T-cell (primary cell): ENCODE data around the gene AP3D1. TPM values are rescaled to one million over a fixed set of nuclear protein-coding genes. Genes with fewer than 3 reads are reported as not detected.

Experiments used
- ATAC-seq, 4 experiments: fragments of 200-7000 bp in 3 of 4; fragments of 150-1000 bp in 1 of 4; cut with Tn5 transposase; replicated peaks in 1 of 4; 1 replicate in 3 of 4; 2 replicates in 1 of 4; pipeline ENCODE4 v1.10.0; 2021; ENCODE audit warnings: moderate library complexity in 3 of 4, mild to moderate bottlenecking in 2 of 4, moderate number of reproducible peaks in 1 of 4
- CTCF ChIA-PET, 2 donors: fragments of 300-600 bp; sonication (Branson Sonifier 250); formaldehyde crosslinking; loops; one replicate each; lab custom pipeline; 2022; ENCODE audit warnings: antibody characterized with exemption in 2 of 2; lab: Charles Lee
- POLR2A ChIA-PET, 2 donors: fragments of 300-600 bp; sonication (Branson Sonifier 250); formaldehyde crosslinking; loops; one replicate each; lab custom pipeline; 2022; ENCODE audit warnings: antibody characterized with exemption in 2 of 2; lab: Charles Lee
- DNase-seq, 35 experiments: peaks; one replicate each; pipeline versions ENCODE4 v3.0.0 to v3.0.0-alpha.2; 2013 to 2023
- H3K27ac ChIP-seq: one replicate; pipeline ENCODE4 v1.5.1; 2013; ENCODE audit warnings: low read length
- H3K27me3 ChIP-seq, 2 experiments: replicated peaks in 1 of 2; 1 replicate in 1 of 2; 2 replicates in 1 of 2; pipeline versions ENCODE4 v1.6.1 to v1.7.0; 2013; ENCODE audit warnings: low read length in 1 of 2, mixed read lengths in 1 of 2; ENCODE audit not compliant: control insufficient read depth in 2 of 2, insufficient read depth in 2 of 2; ENCODE audit errors: extremely low read depth in 1 of 2
- H3K36me3 ChIP-seq, 2 donors: 1 replicate in 1 of 2; 2 replicates in 1 of 2; pipeline versions ENCODE4 v1.6.1 to v1.7.0; 2013; ENCODE audit warnings: low read length in 1 of 2; ENCODE audit not compliant: control insufficient read depth in 2 of 2, insufficient read depth in 1 of 2; ENCODE audit errors: extremely low read depth in 1 of 2
- H3K4me1 ChIP-seq, 2 experiments: 1 replicate in 1 of 2; 2 replicates in 1 of 2; pipeline versions ENCODE4 v1.6.1 to v1.7.0; 2013; ENCODE audit warnings: low read length in 2 of 2, mixed read lengths in 1 of 2; ENCODE audit not compliant: insufficient read depth in 2 of 2, control insufficient read depth in 1 of 2; ENCODE audit errors: extremely low read depth in 1 of 2
- H3K4me3 ChIP-seq, 2 donors: 1 replicate in 1 of 2; 2 replicates in 1 of 2; pipeline versions ENCODE4 v1.5.1 to v1.7.0; 2013; ENCODE audit warnings: mild to moderate bottlenecking in 2 of 2, low read length in 1 of 2, moderate library complexity in 1 of 2; ENCODE audit not compliant: control insufficient read depth in 1 of 2; ENCODE audit errors: extremely low read depth in 1 of 2
- H3K9me3 ChIP-seq: 2 replicates; pipeline ENCODE4 v1.7.0; 2013
- H3K27ac Mint-ChIP-seq, 2 donors: one replicate each; pipeline ENCODE4 v1.8.0; 2020 to 2021; ENCODE audit warnings: mild to moderate bottlenecking in 2 of 2, mixed read lengths in 2 of 2
- H3K27me3 Mint-ChIP-seq, 2 donors: one replicate each; pipeline ENCODE4 v1.8.0; 2021 to 2022; ENCODE audit warnings: mixed read lengths in 2 of 2
- H3K36me3 Mint-ChIP-seq: one replicate; pipeline ENCODE4 v1.8.0; 2021; ENCODE audit warnings: mixed read lengths
- H3K4me1 Mint-ChIP-seq, 3 donors: one replicate each; pipeline ENCODE4 v1.8.0; 2020 to 2022; ENCODE audit warnings: mixed read lengths in 3 of 3, mild to moderate bottlenecking in 1 of 3
- H3K4me3 Mint-ChIP-seq, 3 donors: one replicate each; pipeline ENCODE4 v1.8.0; 2020 to 2022; ENCODE audit warnings: mild to moderate bottlenecking in 3 of 3, mixed read lengths in 3 of 3, moderate library complexity in 3 of 3
- H3K9me3 Mint-ChIP-seq, 3 donors: one replicate each; pipeline ENCODE4 v1.8.0; 2020 to 2022; ENCODE audit warnings: mixed read lengths in 3 of 3
- WGBS: methylation state at CpG from one replicate; pipeline ENCODE4 v1.1.5; 2013; ENCODE audit warnings: missing lambda C conversion rate; ENCODE audit not compliant: insufficient coverage; 5-methylcytosine and 5-hydroxymethylcytosine counted together
- total RNA-seq, 35 experiments: library from RNA in 6 of 35; stranded (reverse) in 6 of 35; fragments of 120-200 nt in 1 of 35; gene quantifications; one replicate each; pipeline versions ENCODE4 v1.2.1 to v1.2.4 and lab custom pipeline; 2013 to 2026

The AP3D1 gene
- total RNA-seq, 5 donors from 2014 or later (not counting 1 experiment from before 2014, with no cell fraction given), result 78.6 to 91.5 (median 86.7) TPM

- H3K27ac ChIP-seq, result peak overlapping the region; percentile 18
- WGBS, result 43% methylated on average over 22 of the region's 24 CpGs
- Mint-ChIP-seq H3K9me3 (no peaks in the 10 kb centered on the region), H3K36me3 (no peaks in the 10 kb centered on the region), H3K4me3 (peak overlapping the region; percentile 21 to 88 (median 43)), H3K27me3 (no peaks in the 10 kb centered on the region), H3K27ac (peak overlapping the region; percentile 39 to 70), H3K4me1 (peaks cover 29 to 65% (median 62%) of the 10 kb centered on the region in 3 donors)
- ChIA-PET POLR2A (no interaction called here), CTCF (no interaction called here)
- ATAC-seq, result peak in 2 of 4 experiments; percentile 6
- no peaks in the 10 kb centered on the region for H3K9me3 ChIP-seq
- DNase-seq, result peak in 29 of 35 experiments; percentile 15 to 73 (median 44)
- H3K27me3 ChIP-seq, result no peaks in the 10 kb centered on the region
- no peaks in the 10 kb centered on the region for H3K36me3 ChIP-seq
- H3K4me1 ChIP-seq, result peaks cover 2 to 77% of the 10 kb centered on the region in 2 experiments
- H3K4me3 ChIP-seq, result no peak overlapping the region
Observed at GRCh38 chr19:2168619-2169424, 17.5 kb upstream of the AP3D1 start.

- POLR2A ChIA-PET, result interaction anchor here in 1 of 2 donors (0.6 kb wide), 1 partner anchor 722 kb away, joined by 5 read pairs; no protein-coding TSS in a partner anchor
- DNase-seq (peak in 19 of 35 experiments; percentile 9 to 68 (median 33)), ATAC-seq (no peak)
- peak overlapping the region; percentile 39 to 88 (median 60) for H3K4me3 Mint-ChIP-seq
- peaks cover 2 to 75% of the 10 kb centered on the region in 2 experiments for H3K4me1 ChIP-seq
- H3K27me3 Mint-ChIP-seq, result no peaks in the 10 kb centered on the region
- H3K4me1 Mint-ChIP-seq, result peaks cover 28 to 60% (median 57%) of the 10 kb centered on the region in 3 donors
- H3K9me3 Mint-ChIP-seq, result no peaks in the 10 kb centered on the region
- H3K36me3 Mint-ChIP-seq, result no peaks in the 10 kb centered on the region
- 62% methylated on average over 10 of the region's 16 CpGs for WGBS
- no peaks in the 10 kb centered on the region for H3K9me3 ChIP-seq
- no peaks in the 10 kb centered on the region for H3K27me3 ChIP-seq
- no peak overlapping the region for H3K27ac ChIP-seq
- CTCF ChIA-PET, result no interaction called here
- no peak overlapping the region for H3K4me3 ChIP-seq
- H3K27ac Mint-ChIP-seq, result peak overlapping the region; percentile 65 to 70
- H3K36me3 ChIP-seq, result no peaks in the 10 kb centered on the region
Observed at GRCh38 chr19:2167896-2168618, 16.7 kb upstream of the AP3D1 start.

- H3K4me1 ChIP-seq, result peaks cover 2 to 75% of the 10 kb centered on the region in 2 experiments
- no peaks in the 10 kb centered on the region for H3K9me3 Mint-ChIP-seq
- H3K27me3 Mint-ChIP-seq, result no peaks in the 10 kb centered on the region
- H3K27ac ChIP-seq, result no peak overlapping the region
- CTCF ChIA-PET, result no interaction called here
- no peaks in the 10 kb centered on the region for H3K36me3 ChIP-seq
- POLR2A ChIA-PET, result interaction anchor here in 1 of 2 donors (0.6 kb wide), 1 partner anchor 723 kb away, joined by 5 read pairs; no protein-coding TSS in a partner anchor
- no peak for DNase-seq
- H3K36me3 Mint-ChIP-seq, result no peaks in the 10 kb centered on the region
- H3K4me3 Mint-ChIP-seq, result peak overlapping the region in 2 of 3 donors; percentile 60 to 88
- H3K27me3 ChIP-seq, result no peaks in the 10 kb centered on the region
- H3K4me1 Mint-ChIP-seq, result peaks cover 28 to 57% (median 54%) of the 10 kb centered on the region in 3 donors
- H3K27ac Mint-ChIP-seq, result no peak overlapping the region
- ATAC-seq, result no peak
- H3K9me3 ChIP-seq, result no peaks in the 10 kb centered on the region
- 90% methylated on average over 31 of the region's 35 CpGs for WGBS
- no peak overlapping the region for H3K4me3 ChIP-seq
Observed at GRCh38 chr19:2166741-2167738, 15.7 kb upstream of the AP3D1 start.

- ChIA-PET POLR2A (interaction anchor here in 1 of 2 donors (0.5 to 0.6 kb wide), 2 partner anchors 796 to 1826 kb away, joined by 5 read pairs; no protein-coding TSS in a partner anchor), CTCF (no interaction called here)
- peak overlapping the region; percentile 65 to 75 for H3K4me3 ChIP-seq
- H3K4me1 Mint-ChIP-seq, result peaks cover 11 to 35% (median 33%) of the 10 kb centered on the region in 3 donors
- no peaks in the 10 kb centered on the region for H3K36me3 ChIP-seq
- ATAC-seq (peak; percentile 49 to 57 (median 53)), DNase-seq (peak in 3 of 35 experiments; percentile 6 to 25 (median 15))
- no peaks in the 10 kb centered on the region for H3K27me3 ChIP-seq
- peaks cover 2 to 54% of the 10 kb centered on the region in 2 experiments for H3K4me1 ChIP-seq
- no peaks in the 10 kb centered on the region for H3K9me3 ChIP-seq
- H3K36me3 Mint-ChIP-seq, result no peaks in the 10 kb centered on the region
- H3K27ac Mint-ChIP-seq, result peak overlapping the region; percentile 58 to 79
- under 1% methylated on average over 34 of the region's 95 CpGs for WGBS
- H3K27me3 Mint-ChIP-seq, result no peaks in the 10 kb centered on the region
- H3K9me3 Mint-ChIP-seq, result no peaks in the 10 kb centered on the region
- H3K27ac ChIP-seq, result peak overlapping the region; percentile 28
- H3K4me3 Mint-ChIP-seq, result peak overlapping the region; percentile 88 to 90 (median 88)
Observed at GRCh38 chr19:2164020-2164998, 12.9 kb upstream of the AP3D1 start.

GRCh38 chr19:2160379-2160778 lies 9.0 kb upstream of the AP3D1 start:
- POLR2A ChIA-PET, result no interaction called here
- H3K4me3 ChIP-seq, result no peak overlapping the region
- no peaks in the 10 kb centered on the region for H3K36me3 ChIP-seq
- no peak for ATAC-seq
- Mint-ChIP-seq H3K4me3 (no peak overlapping the region), H3K9me3 (no peaks in the 10 kb centered on the region), H3K27ac (no peak overlapping the region), H3K27me3 (no peaks in the 10 kb centered on the region), H3K36me3 (no peaks in the 10 kb centered on the region), H3K4me1 (peaks cover 0 to under 1% (median under 1%) of the 10 kb centered on the region in 3 donors)
- peaks cover 0 to 21% of the 10 kb centered on the region in 2 experiments for H3K4me1 ChIP-seq
- no peaks in the 10 kb centered on the region for H3K9me3 ChIP-seq
- H3K27me3 ChIP-seq, result no peaks in the 10 kb centered on the region
- no peak for DNase-seq
- 86% methylated on average over 4 of the region's 10 CpGs for WGBS
- no peak overlapping the region for H3K27ac ChIP-seq
- CTCF ChIA-PET, result interaction anchor here in 1 of 2 donors (0.5 kb wide), 1 partner anchor 231 kb away, joined by 8 read pairs; no protein-coding TSS in a partner anchor
